Endodermal cell (in vitro differentiated cells): ENCODE results near the gene SLC7A9. TPM values are rescaled to one million over a fixed set of nuclear protein-coding genes. Genes with fewer than 3 reads are reported as not detected.

ENCODE experiments used
- DNase-seq: peaks from one replicate; pipeline ENCODE4 v3.0.0-alpha.2; 2017
- H3K27ac ChIP-seq: 2 replicates; pipeline ENCODE4 v1.5.1; 2013; ENCODE audit warnings: mild to moderate bottlenecking, low read depth, low read length, moderate library complexity
- H3K27me3 ChIP-seq: 2 replicates; pipeline ENCODE4 v1.6.1; 2013; ENCODE audit warnings: mild to moderate bottlenecking, low read length, moderate library complexity; ENCODE audit not compliant: insufficient read depth, control insufficient read depth, poor library complexity, severe bottlenecking
- H3K36me3 ChIP-seq: 2 replicates; pipeline ENCODE4 v1.7.0; 2013; ENCODE audit warnings: mild to moderate bottlenecking, low read length, moderate library complexity; ENCODE audit not compliant: control insufficient read depth, insufficient read depth
- H3K4me1 ChIP-seq: one replicate; pipeline ENCODE4 v1.7.0; 2013; ENCODE audit warnings: low read length; ENCODE audit not compliant: control insufficient read depth, insufficient read depth
- H3K4me3 ChIP-seq: 2 replicates; pipeline ENCODE4 v1.5.1; 2013; ENCODE audit warnings: mild to moderate bottlenecking, low read length, moderate library complexity
- H3K9ac ChIP-seq: 2 replicates; pipeline ENCODE4 v1.6.1; 2013; ENCODE audit warnings: mild to moderate bottlenecking, low read length, moderate library complexity; ENCODE audit not compliant: poor library complexity, severe bottlenecking; ENCODE audit errors: extremely low read depth
- H3K9me3 ChIP-seq: 2 replicates; pipeline ENCODE4 v1.6.1; 2013; ENCODE audit warnings: mild to moderate bottlenecking, low read length, moderate library complexity; ENCODE audit not compliant: control insufficient read depth
- H3K27ac Mint-ChIP-seq: 2 replicates; pipeline ENCODE4 v1.8.0; 2020; ENCODE audit warnings: mixed read lengths
- H3K27me3 Mint-ChIP-seq: 2 replicates; pipeline ENCODE4 v1.8.0; 2021; ENCODE audit warnings: mild to moderate bottlenecking, mixed read lengths; ENCODE audit not compliant: insufficient read depth
- H3K36me3 Mint-ChIP-seq: 2 replicates; pipeline ENCODE4 v1.8.0; 2020; ENCODE audit warnings: low read depth, mixed read lengths
- H3K4me1 Mint-ChIP-seq: 2 replicates; pipeline ENCODE4 v1.8.0; 2020; ENCODE audit warnings: mixed read lengths
- H3K4me3 Mint-ChIP-seq: 2 replicates; pipeline ENCODE4 v1.8.0; 2020; ENCODE audit warnings: mild to moderate bottlenecking, moderate library complexity, mixed read lengths
- H3K9me3 Mint-ChIP-seq: 2 replicates; pipeline ENCODE4 v1.8.0; 2020; ENCODE audit warnings: mild to moderate bottlenecking, mixed read lengths
- CTCF ChIP-seq: fragments of 200-600 bp; sonication (generic); conservative IDR thresholded peaks from 2 replicates; pipeline ENCODE4 v1.5.0; 2021; ENCODE audit warnings: antibody characterized with exemption, mild to moderate bottlenecking
- WGBS, 2 experiments: methylation state at CpG; one replicate each; pipeline versions ENCODE4 v1.1.5 to v1.1.7; 2013; ENCODE audit warnings: missing lambda C conversion rate in 2 of 2, mixed read lengths in 1 of 2; ENCODE audit not compliant: insufficient coverage in 1 of 2, insufficient read length in 1 of 2; 5-methylcytosine and 5-hydroxymethylcytosine counted together
- total RNA-seq, 2 donors: library from RNA; stranded (reverse); fragmentation: NEBNext Ultra II Directional in 1 of 2; extraction: Animal tissue kit (Norgen Biotek cat#: 25700) in 1 of 2; gene quantifications; 2 replicates in 1 of 2; 3 replicates in 1 of 2; pipeline ENCODE4 v1.2.1, GENCODE V29; 2021

Gene SLC7A9
- total RNA-seq, 2 donors from 2014 or later, result 0.18 TPM; not detected in 1

DNA sequence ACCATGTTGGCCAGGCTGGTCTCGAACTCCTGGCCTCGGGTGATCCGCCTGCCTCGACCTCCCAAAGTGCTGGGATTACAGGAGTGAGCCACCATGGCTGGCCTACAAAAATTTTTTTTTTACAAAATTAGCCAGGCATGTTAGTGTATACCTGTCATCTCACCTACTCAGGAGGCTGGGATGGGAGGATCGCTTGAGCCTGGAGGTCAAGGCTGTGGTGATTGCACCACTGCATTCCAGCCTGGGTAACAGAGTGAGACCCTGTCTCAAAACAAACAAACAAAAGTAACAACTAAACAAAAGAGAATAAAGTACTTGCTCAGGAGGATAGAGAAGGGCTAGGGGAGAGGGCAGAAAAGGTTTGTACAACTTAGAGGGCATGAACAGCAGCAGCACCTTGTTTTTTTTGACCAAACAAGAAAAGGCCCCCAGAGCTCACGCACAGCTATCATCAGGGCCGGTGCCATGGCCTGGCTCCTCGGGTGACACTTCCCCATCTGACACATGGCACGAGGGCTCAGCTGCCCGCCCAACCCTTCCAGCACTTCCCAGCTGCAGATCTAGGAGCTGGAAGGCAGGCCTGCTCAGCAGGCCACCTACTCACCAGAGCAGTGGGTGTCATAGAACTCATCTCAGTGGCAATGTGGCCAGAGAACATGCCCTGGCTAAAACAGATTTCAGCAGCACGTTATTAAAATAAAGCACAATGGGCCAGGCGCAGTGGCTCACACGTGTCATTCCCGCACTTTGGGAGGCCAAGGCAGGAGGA, 8.6 kb upstream of the SLC7A9 start:
- H3K4me1 Mint-ChIP-seq, result peaks cover 4% of the 10 kb centered on the region
- peaks cover 5% of the 10 kb centered on the region for H3K36me3 ChIP-seq
- H3K27me3 ChIP-seq, result no peaks in the 10 kb centered on the region
- H3K4me1 ChIP-seq, result no peaks in the 10 kb centered on the region
- no peak overlapping the region for H3K9ac ChIP-seq
- no peak for TF ChIP-seq CTCF
- no peak overlapping the region for H3K27ac ChIP-seq
- H3K4me3 ChIP-seq, result no peak overlapping the region
- no peaks in the 10 kb centered on the region for H3K9me3 ChIP-seq
- H3K27me3 Mint-ChIP-seq, result no peaks in the 10 kb centered on the region
- H3K9me3 Mint-ChIP-seq, result no peaks in the 10 kb centered on the region
- no peak overlapping the region for H3K4me3 Mint-ChIP-seq
- peaks cover 18% of the 10 kb centered on the region for H3K36me3 Mint-ChIP-seq
- no peak overlapping the region for H3K27ac Mint-ChIP-seq
- 84 to 94% methylated on average over 10 to 14 of the region's 14 CpGs for WGBS, 2 experiments
- DNase-seq, result no peak

DNA sequence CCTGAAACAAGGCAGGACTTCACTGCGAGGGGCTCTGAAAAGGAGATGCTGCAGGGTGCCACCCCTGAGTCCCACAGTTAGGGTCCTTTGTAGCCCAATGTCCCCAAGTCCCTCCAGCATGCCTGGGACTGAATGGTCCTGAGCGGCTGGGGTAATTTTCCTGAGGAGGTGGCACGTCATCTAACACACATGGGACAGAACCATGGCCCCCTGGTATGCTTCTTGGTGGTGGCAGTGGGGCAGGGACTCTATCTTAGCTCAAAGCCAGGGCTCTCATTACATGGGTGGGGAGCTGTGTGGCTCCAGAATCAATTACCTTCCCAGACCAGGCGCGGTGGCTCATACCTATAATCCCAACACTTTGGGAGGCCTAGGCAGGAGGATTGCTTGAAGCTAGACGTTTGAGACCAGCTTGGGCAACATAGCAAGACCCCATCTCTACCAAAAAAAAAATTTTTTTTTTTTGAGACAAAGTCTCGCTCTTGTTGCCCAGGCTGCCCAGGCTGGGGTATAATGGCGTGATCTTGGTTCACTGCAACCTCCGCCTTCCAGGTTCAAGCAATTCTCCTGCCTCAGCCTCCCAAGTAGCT, 7.9 kb upstream of the SLC7A9 start:
- TF ChIP-seq CTCF, result no peak
- peaks cover 4% of the 10 kb centered on the region for H3K4me1 Mint-ChIP-seq
- no peaks in the 10 kb centered on the region for H3K9me3 ChIP-seq
- no peaks in the 10 kb centered on the region for H3K4me1 ChIP-seq
- no peak overlapping the region for H3K4me3 ChIP-seq
- H3K4me3 Mint-ChIP-seq, result no peak overlapping the region
- DNase-seq, result no peak
- 93 to 94% methylated on average over 3 to 9 of the region's 9 CpGs for WGBS, 2 experiments
- no peaks in the 10 kb centered on the region for H3K27me3 ChIP-seq
- H3K9ac ChIP-seq, result no peak overlapping the region
- H3K27ac Mint-ChIP-seq, result no peak overlapping the region
- H3K27ac ChIP-seq, result no peak overlapping the region
- no peaks in the 10 kb centered on the region for H3K27me3 Mint-ChIP-seq
- H3K36me3 Mint-ChIP-seq, result peaks cover 18% of the 10 kb centered on the region
- no peaks in the 10 kb centered on the region for H3K9me3 Mint-ChIP-seq
- peaks cover 5% of the 10 kb centered on the region for H3K36me3 ChIP-seq

- no peak overlapping the region for H3K4me3 Mint-ChIP-seq
- Histone ChIP-seq H3K36me3 (peaks cover 5% of the 10 kb centered on the region), H3K9me3 (no peaks in the 10 kb centered on the region), H3K27ac (no peak overlapping the region), H3K4me3 (no peak overlapping the region), H3K4me1 (no peaks in the 10 kb centered on the region), H3K9ac (no peak overlapping the region), H3K27me3 (no peaks in the 10 kb centered on the region)
- TF ChIP-seq CTCF, result no peak
- H3K36me3 Mint-ChIP-seq, result peaks cover 18% of the 10 kb centered on the region
- peaks cover 4% of the 10 kb centered on the region for H3K4me1 Mint-ChIP-seq
- H3K27me3 Mint-ChIP-seq, result no peaks in the 10 kb centered on the region
- no peaks in the 10 kb centered on the region for H3K9me3 Mint-ChIP-seq
- no peak for DNase-seq
- H3K27ac Mint-ChIP-seq, result no peak overlapping the region
- WGBS, 2 experiments, result 93% methylated on average over 10 to 12 of the region's 12 CpGs
These were observed 7.3 kb upstream of the SLC7A9 start for GRCh38 chr19:32876919-32877285.
